ENCODE measurements around the gene CFD. TPM values are rescaled to one million over a fixed set of nuclear protein-coding genes. Genes with fewer than 3 reads are reported as not detected.

The CFD gene
- total RNA-seq, 1 donor from 2014 or later = 477 TPM

DNA sequence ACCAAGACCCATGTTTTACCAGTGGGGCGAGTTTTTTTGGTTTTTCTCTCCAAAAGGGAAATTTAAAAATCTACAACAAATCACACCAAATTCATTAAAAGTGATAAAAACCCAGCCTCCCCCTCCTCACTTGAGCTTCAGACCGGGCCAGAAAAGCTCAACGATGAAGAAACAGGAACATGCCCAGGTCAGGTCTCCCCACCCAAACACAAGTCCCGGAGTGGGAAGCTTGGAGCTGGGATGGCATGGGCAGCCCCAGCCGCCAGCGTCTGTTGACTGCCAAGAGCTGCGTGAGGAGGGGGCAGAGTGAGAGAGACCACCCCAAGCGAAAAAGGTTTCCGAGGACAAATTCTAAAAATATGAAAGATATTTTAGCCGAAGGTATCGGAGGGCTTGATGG, 37.5 kb downstream of the CFD start:
- DNase-seq = no peak
- intact Hi-C loops (cut with DNase I) = no loop called here
- no peak for ATAC-seq (ENCODE audit: poor library complexity)

- ATAC-seq (ENCODE audit: poor library complexity) (no peak), DNase-seq (no peak)
- intact Hi-C loops (cut with DNase I) = no loop called here
These were observed 38.1 kb downstream of the CFD start for GRCh38 chr19:897442-898039.

DNA sequence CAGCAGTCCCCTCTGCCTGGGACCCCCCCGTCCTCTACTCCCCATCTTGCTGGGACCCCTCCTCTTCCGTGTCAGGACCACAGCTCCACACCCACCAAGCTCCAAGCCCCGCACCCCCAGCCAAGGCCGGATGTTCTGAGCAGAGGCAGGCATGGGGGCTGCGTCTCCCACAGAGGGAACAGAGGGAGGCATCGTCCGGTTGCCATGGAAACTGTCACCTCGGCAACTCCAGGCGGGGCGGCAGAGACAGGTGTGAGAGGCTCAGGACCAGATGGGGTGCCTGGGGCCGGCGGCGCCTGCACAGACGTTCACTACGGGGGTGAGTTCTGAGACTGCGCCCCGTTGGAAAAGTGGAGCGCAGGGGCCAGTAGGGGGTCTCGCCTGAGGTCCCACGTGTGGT, 39.2 kb downstream of the CFD start:
- intact Hi-C loops (cut with DNase I) = no loop called here
- ATAC-seq (ENCODE audit: poor library complexity) (no peak), DNase-seq (no peak)

DNA sequence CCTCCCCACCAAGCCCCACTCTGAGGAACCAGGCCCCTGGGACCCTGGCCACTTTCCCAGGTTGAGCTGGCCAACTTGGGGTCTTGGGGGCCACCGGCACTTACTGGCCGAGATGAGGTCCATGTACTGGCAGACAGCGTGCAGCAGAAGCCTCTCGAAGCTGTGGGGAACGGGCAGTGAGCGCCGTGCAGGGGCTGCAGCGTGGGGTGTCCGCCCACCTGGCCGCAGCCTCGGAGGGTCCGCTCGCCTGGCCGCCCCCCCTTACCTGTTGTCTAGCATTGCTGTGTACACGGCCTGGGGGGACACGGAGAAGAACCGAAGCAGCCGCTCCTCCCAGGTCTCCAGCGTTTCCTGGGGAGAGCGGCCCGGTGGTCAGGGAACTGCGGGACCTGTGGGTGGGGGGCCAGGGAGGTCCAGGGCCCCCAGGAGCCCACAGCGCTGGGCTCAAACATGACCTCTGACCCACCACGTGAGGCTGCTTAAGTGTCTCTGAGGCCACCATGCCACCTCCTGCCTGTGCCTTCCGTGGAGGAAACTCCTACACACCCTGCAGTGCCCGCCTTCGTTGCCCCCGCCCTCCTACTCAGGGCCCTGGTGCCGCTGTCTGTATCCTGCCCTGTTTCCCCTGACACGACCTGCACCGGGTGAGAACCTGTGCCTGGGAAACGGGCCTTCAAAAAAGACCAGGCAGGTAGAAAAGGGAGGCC, 40.0 kb downstream of the CFD start:
- ATAC-seq (ENCODE audit: poor library complexity) (no peak), DNase-seq (no peak)
- intact Hi-C loops (cut with DNase I) = no loop called here

GRCh38 chr19:900043-900301, 40.5 kb downstream of the CFD start:
- intact Hi-C loops (cut with DNase I) = no loop called here
- DNase-seq (no peak), ATAC-seq (ENCODE audit: poor library complexity) (no peak)

GRCh38 chr19:900302-901111, 41.0 kb downstream of the CFD start:
- DNase-seq (no peak), ATAC-seq (ENCODE audit: poor library complexity) (peak; percentile 30)
- intact Hi-C loops (cut with DNase I) = no loop called here

GRCh38 chr19:901216-902092, 42.0 kb downstream of the CFD start:
- DNase-seq (no peak), ATAC-seq (ENCODE audit: poor library complexity) (no peak)
- intact Hi-C loops (cut with DNase I) = no loop called here

DNA sequence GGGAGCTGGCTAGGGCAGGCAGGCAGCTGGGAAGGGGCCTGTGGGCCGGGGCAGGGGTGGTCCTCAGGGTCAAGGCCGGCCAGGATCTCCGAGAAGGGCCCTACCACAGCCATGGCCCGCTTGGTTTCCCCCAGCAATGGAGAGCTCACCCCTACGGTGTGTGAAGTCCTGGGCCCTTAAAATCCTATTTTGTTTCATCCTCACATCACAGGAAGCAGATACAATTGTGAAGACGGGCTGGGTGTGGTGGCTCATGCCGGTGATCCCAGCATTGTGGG, 42.6 kb downstream of the CFD start:
- ATAC-seq (ENCODE audit: poor library complexity) (no peak), DNase-seq (no peak)
- intact Hi-C loops (cut with DNase I) = no loop called here

DNA sequence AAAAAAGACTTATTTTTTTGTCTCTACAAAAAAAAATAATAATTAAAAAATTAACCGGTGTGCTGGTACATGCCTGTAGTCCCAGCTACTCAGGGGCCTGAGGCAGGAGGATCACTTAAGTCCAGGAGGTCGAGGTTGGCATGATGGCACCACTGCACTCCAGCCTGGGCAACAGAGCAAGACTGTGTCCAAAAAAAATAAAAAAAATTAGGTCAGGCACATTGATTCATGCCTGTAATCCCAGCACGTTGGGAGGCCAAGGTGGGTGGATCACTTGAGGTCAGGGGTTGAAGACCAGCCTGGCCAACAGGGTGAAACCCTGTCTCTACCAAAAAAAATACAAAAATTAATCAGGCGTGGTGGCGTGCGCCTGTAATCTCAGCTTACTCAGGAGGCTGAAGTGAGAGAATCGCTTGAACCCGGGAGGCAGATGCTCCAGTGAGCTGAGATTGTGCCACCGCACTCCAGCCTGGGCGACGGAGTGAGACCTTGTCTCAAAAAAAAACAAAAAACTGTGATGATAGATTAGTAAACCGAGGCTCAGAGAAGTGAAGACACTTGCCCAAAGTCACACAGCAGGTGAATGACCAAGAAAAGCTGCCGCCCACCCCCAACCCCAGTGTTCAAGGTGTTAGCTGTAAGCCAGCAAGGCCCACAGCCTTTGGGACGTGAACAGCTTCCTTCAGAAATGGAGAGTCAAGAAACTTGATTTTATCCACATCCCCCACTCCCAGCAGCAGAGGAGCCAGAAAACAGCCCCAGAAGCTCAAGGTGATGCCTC, 43.2 kb downstream of the CFD start:
- no peak for DNase-seq
- intact Hi-C loops (cut with DNase I) = no loop called here
- ATAC-seq (ENCODE audit: poor library complexity) = no peak

GRCh38 chr19:903266-903797, 43.9 kb downstream of the CFD start:
- intact Hi-C loops (cut with DNase I) = no loop called here

GRCh38 chr19:904545-904944, 45.1 kb downstream of the CFD start:
- intact Hi-C loops (cut with DNase I) = no loop called here
- ATAC-seq (ENCODE audit: poor library complexity) (no peak), DNase-seq (no peak)

More at GRCh38 chr19:903266-903797, 43.9 kb downstream of the CFD start:
- no peak for DNase-seq
- ATAC-seq (ENCODE audit: poor library complexity) = no peak

- ATAC-seq (ENCODE audit: poor library complexity) (no peak), DNase-seq (no peak)
- intact Hi-C loops (cut with DNase I) = no loop called here
These were observed 47.0 kb downstream of the CFD start for GRCh38 chr19:906480-906879.

DNA sequence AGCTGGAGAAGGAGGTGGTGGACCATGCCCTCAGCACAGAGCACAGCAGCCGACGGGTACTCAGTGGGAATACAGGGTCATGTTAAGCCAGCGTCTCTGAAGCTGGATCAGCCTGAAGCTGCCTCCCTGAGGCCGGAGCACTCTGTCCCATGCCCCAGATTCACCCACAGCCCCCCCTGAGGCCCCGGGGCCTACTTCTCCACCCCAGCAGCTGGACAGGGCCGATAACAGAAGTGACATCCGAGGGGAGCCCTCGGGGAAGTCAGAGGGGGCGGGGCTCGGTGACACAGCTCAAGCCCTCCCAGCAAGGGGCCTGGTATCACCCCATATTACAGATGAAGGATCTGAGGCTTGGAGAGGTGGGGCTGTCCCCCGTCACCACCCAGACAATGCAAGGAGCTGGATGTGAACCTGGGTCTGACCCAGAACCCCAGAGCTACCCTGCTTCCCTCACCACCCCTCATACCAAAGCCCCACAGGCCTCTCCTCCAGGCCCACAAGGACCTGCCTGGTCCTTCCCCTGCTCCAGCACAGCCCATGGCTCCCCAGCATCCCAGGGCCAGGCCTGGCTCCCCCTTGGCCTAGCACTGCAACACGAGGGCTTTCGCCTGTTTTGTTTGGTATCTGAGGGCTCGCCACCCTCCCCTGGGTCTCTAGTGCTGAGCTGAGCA, 47.9 kb downstream of the CFD start:
- DNase-seq (no peak), ATAC-seq (ENCODE audit: poor library complexity) (peak; percentile 11)
- intact Hi-C loops (cut with DNase I) = no loop called here

GRCh38 chr19:911197-912033, 52.0 kb downstream of the CFD start:
- no peak for ATAC-seq (ENCODE audit: poor library complexity)
- intact Hi-C loops (cut with DNase I) = no loop called here
- no peak for DNase-seq

- intact Hi-C loops (cut with DNase I) = no loop called here
- ATAC-seq (ENCODE audit: poor library complexity) = no peak
- DNase-seq = no peak
These were observed 53.0 kb downstream of the CFD start for GRCh38 chr19:912181-913079.

Data from Right ventricle myocardium superior (tissue), 1 donor.